Neuronal stem cell (in vitro differentiated cells): ENCODE data around the gene PIK3R5.
"Not testable (repeated sequence)": the region's sequence is repeated elsewhere in the genome, so short reads cannot be mapped to it uniquely, and the experiment has no call there.

ENCODE experiments used
- DNase-seq: peaks from one replicate; pipeline ENCODE4 v3.0.0-alpha.2; 2013; ENCODE audit warnings: low spot score
- H2AFZ ChIP-seq: one replicate; pipeline ENCODE4 v1.6.1; 2013; ENCODE audit warnings: mild to moderate bottlenecking, low read length, inconsistent platforms
- H2AK5ac ChIP-seq: 2 replicates; pipeline ENCODE4 v1.6.1; 2013; ENCODE audit warnings: low read depth, mild to moderate bottlenecking, inconsistent platforms, low read length, moderate library complexity, mixed read lengths
- H2BK120ac ChIP-seq: 2 replicates; pipeline ENCODE4 v1.6.1; 2013; ENCODE audit warnings: low read depth, mild to moderate bottlenecking, inconsistent platforms, low read length, moderate library complexity, mixed read lengths
- H2BK12ac ChIP-seq: one replicate; pipeline ENCODE4 v1.6.1; 2013; ENCODE audit warnings: low read length, inconsistent platforms
- H2BK15ac ChIP-seq: 2 replicates; pipeline ENCODE4 v1.6.1; 2013; ENCODE audit warnings: mild to moderate bottlenecking, low read length, inconsistent platforms, mixed read lengths
- H2BK5ac ChIP-seq: one replicate; pipeline ENCODE4 v1.6.1; 2013; ENCODE audit warnings: inconsistent platforms, mild to moderate bottlenecking, low read length, moderate library complexity
- H3K14ac ChIP-seq: one replicate; pipeline ENCODE4 v1.6.1; 2013; ENCODE audit warnings: low read length, inconsistent platforms
- H3K18ac ChIP-seq: 2 replicates; pipeline ENCODE4 v1.6.1; 2013; ENCODE audit warnings: low read length, inconsistent platforms
- H3K23ac ChIP-seq: 2 replicates; pipeline ENCODE4 v1.6.1; 2013; ENCODE audit warnings: low read depth, mild to moderate bottlenecking, mixed read lengths, low read length, inconsistent platforms; ENCODE audit not compliant: poor library complexity
- H3K27ac ChIP-seq: replicated peaks from 3 replicates; pipeline ENCODE4 v1.5.1; 2013; ENCODE audit warnings: low read length, inconsistent platforms
- H3K27me3 ChIP-seq, 3 experiments: 2 replicates each; pipeline ENCODE4 v1.6.1; 2013; ENCODE audit warnings: low read length in 3 of 3, mild to moderate bottlenecking in 2 of 3, inconsistent platforms in 1 of 3, low read depth in 1 of 3, mixed read lengths in 1 of 3, moderate library complexity in 1 of 3; ENCODE audit not compliant: control insufficient read depth in 3 of 3, insufficient read depth in 3 of 3
- H3K36me3 ChIP-seq, 2 donors: replicated peaks in 1 of 2; 2 replicates each; pipeline ENCODE4 v1.6.1; 2013; ENCODE audit warnings: low read length in 2 of 2; ENCODE audit not compliant: control insufficient read depth in 2 of 2, insufficient read depth in 2 of 2
- H3K4ac ChIP-seq: 2 replicates; pipeline ENCODE4 v1.6.1; 2013; ENCODE audit warnings: inconsistent platforms, mild to moderate bottlenecking, low read length, moderate library complexity
- H3K4me1 ChIP-seq, 2 donors: 1 replicate in 1 of 2; 2 replicates in 1 of 2; pipeline ENCODE4 v1.6.1; 2013; ENCODE audit warnings: low read length in 2 of 2, low read depth in 1 of 2; ENCODE audit not compliant: control insufficient read depth in 2 of 2, insufficient read depth in 1 of 2
- H3K4me2 ChIP-seq: one replicate; pipeline ENCODE4 v1.6.1; 2013; ENCODE audit warnings: mild to moderate bottlenecking, low read length, inconsistent platforms; ENCODE audit not compliant: insufficient read depth, poor library complexity, severe bottlenecking
- H3K4me3 ChIP-seq, 2 donors: 2 replicates each; pipeline ENCODE4 v1.5.1; 2013; ENCODE audit warnings: low read length in 2 of 2, mild to moderate bottlenecking in 2 of 2, inconsistent platforms in 1 of 2, moderate library complexity in 1 of 2
- H3K79me1 ChIP-seq: one replicate; pipeline ENCODE4 v1.6.1; 2013; ENCODE audit warnings: low read depth, mild to moderate bottlenecking, inconsistent platforms, low read length, moderate library complexity
- H3K9ac ChIP-seq: one replicate; pipeline ENCODE4 v1.6.1; 2013; ENCODE audit warnings: mild to moderate bottlenecking, low read depth, low read length, inconsistent platforms; ENCODE audit not compliant: poor library complexity
- H3K9me3 ChIP-seq, 2 donors: replicated peaks in 1 of 2; 2 replicates each; pipeline versions ENCODE3 to v1.6.1; 2013; ENCODE audit warnings: low read length in 2 of 2, mild to moderate bottlenecking in 2 of 2, inconsistent platforms in 1 of 2, low read depth in 1 of 2, mixed read lengths in 1 of 2, moderate library complexity in 1 of 2; ENCODE audit not compliant: control insufficient read depth in 2 of 2, insufficient read depth in 1 of 2
- H4K8ac ChIP-seq: one replicate; pipeline ENCODE4 v1.6.1; 2013; ENCODE audit warnings: low read depth, mild to moderate bottlenecking, inconsistent platforms, low read length, moderate library complexity
- H4K91ac ChIP-seq: one replicate; pipeline ENCODE4 v1.6.1; 2013; ENCODE audit warnings: low read length, low read depth, mild to moderate bottlenecking, inconsistent platforms; ENCODE audit not compliant: poor library complexity
- WGBS, 2 donors: extraction: QIAGEN DNeasy Blood & Tissue Kit; methylation state at CpG; one replicate each; pipeline ENCODE4 v1.1.7; 2013; ENCODE audit warnings: missing lambda C conversion rate in 2 of 2, mixed read lengths in 1 of 2; ENCODE audit not compliant: insufficient read length in 2 of 2, insufficient replicate concordance in 1 of 2; ENCODE audit errors: extremely low coverage in 2 of 2; 5-methylcytosine and 5-hydroxymethylcytosine counted together

Gene PIK3R5

DNA sequence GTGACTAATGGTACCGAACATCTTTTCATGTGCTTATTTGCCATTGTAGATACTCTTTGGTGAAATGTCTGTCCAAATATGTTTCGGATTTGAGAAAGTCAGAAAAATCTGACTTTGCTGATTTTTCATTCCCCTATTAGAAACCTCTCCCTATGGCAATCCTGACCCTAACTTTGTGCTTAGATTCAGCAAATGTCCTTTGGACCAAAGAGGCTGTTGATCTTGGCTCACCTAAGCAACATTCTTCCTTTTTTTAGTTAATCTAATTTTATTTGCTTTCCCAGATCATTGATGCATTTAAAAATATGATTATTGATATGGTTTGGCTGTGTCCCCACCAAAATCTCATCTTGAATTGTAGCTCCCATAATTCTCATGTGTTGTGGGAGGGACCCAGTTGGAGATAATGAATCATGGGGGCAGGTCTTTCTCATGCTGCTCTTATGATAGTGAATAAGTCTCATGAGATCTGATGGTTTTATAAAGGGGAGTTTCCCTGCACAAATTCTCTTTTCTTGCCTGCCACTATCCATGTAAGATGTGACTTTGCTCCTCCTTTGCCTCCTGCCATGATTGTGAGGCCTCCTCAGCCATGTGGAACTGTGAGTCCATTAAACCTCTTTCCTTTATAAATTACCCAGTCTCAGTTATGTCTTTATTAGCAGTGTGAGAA, 22.9 kb upstream of the PIK3R5 start:
- not testable (repeated sequence) for H3K79me1 ChIP-seq, H3K9me3 ChIP-seq, DNase-seq, H3K14ac ChIP-seq, H3K4me3 ChIP-seq, H2BK5ac ChIP-seq, H3K4me2 ChIP-seq, H2BK120ac ChIP-seq, H3K27me3 ChIP-seq, H4K91ac ChIP-seq, H4K8ac ChIP-seq, H3K18ac ChIP-seq, H3K36me3 ChIP-seq, H2BK15ac ChIP-seq, H3K4me1 ChIP-seq, H2AK5ac ChIP-seq, H2BK12ac ChIP-seq, H2AFZ ChIP-seq, H3K23ac ChIP-seq, H3K27ac ChIP-seq, H3K9ac ChIP-seq, H3K4ac ChIP-seq
- no CpG with 5 or more reads among the region's 2 CpGs for WGBS, 2 donors

DNA sequence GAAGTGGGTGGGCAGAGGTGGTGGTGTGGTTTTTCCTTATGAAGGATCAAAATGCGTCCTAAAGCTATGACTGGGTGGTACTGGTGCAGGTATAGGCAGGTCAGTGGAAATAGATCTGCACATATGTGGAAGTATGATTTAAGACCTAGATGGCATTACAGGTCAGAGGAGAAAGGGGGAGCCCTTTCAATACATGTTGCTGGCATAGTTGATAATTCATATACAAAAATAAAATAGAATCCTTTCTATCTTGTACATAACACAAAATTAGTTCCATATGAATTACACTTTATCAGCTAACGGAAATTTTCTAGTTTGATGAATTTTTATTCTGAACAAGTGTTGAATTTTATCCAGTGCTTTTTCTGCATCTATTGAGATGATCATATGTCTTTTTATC, 20.8 kb upstream of the PIK3R5 start:
- no peak overlapping the region for H3K4me3 ChIP-seq
- no peak overlapping the region for H3K4me2 ChIP-seq
- peaks cover 0 to 2% of the 10 kb centered on the region in 2 donors for H3K9me3 ChIP-seq
- H3K4ac ChIP-seq, result no peak overlapping the region
- H3K9ac ChIP-seq, result no peak overlapping the region
- H3K23ac ChIP-seq, result no peak overlapping the region
- H3K36me3 ChIP-seq, result no peaks in the 10 kb centered on the region
- no peak overlapping the region for H2BK12ac ChIP-seq
- no peak for DNase-seq
- H2AFZ ChIP-seq, result no peak overlapping the region
- no peaks in the 10 kb centered on the region for H3K79me1 ChIP-seq
- no peak overlapping the region for H2BK5ac ChIP-seq
- no peak overlapping the region for H4K8ac ChIP-seq
- no peak overlapping the region for H2BK15ac ChIP-seq
- WGBS, 2 donors, result no CpG with 5 or more reads among the region's 2 CpGs
- no peak overlapping the region for H4K91ac ChIP-seq
- H3K27me3 ChIP-seq, result no peaks in the 10 kb centered on the region
- H3K4me1 ChIP-seq, result no peaks in the 10 kb centered on the region
- H3K27ac ChIP-seq, result no peak overlapping the region
- no peak overlapping the region for H3K18ac ChIP-seq
- no peak overlapping the region for H2BK120ac ChIP-seq
- H2AK5ac ChIP-seq, result no peak overlapping the region
- no peak overlapping the region for H3K14ac ChIP-seq

DNA sequence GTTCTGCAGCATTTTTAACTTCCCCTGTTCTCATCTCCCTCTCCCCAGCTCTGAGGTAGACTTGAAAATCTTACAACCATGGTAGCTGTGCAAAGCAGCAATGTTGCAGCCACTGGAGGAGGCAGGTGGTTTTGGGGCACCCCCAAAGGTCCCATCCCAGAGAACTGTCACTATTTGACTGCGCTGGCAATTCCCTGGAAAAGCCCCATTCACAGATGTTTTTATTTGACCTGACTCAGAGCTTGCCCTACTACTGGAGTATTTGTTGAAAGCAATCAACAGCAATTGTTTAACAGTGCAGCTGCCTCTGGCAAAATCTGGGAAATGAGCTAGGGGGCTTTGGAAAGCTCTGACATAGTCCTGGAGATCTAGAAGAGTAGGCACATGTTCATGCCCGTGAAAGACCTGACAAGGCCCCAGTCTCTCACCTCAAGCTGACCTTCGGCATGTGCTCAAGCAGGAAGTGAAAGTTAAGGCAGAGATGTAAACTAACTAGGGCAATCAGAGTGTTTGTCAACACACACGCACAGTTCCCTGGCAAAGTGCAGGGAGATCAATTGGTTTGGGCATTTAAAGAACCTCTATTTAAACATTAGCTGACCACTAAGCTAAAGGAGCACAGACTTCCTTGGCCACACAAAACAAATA, 19.7 kb upstream of the PIK3R5 start:
- Histone ChIP-seq H2AK5ac (no peak overlapping the region), H3K9me3 (peaks cover 0 to 2% of the 10 kb centered on the region in 2 donors), H3K79me1 (no peaks in the 10 kb centered on the region), H3K4me3 (no peak overlapping the region), H3K18ac (no peak overlapping the region), H2AFZ (no peak overlapping the region), H4K8ac (no peak overlapping the region), H3K27ac (no peak overlapping the region), H3K23ac (no peak overlapping the region), H2BK12ac (no peak overlapping the region), H2BK15ac (no peak overlapping the region), H3K36me3 (no peaks in the 10 kb centered on the region), H2BK5ac (no peak overlapping the region), H3K4me1 (no peaks in the 10 kb centered on the region), H3K27me3 (no peaks in the 10 kb centered on the region), H2BK120ac (no peak overlapping the region), H3K4me2 (no peak overlapping the region), H3K4ac (no peak overlapping the region), H3K9ac (no peak overlapping the region), H3K14ac (no peak overlapping the region), H4K91ac (no peak overlapping the region)
- no CpG with 5 or more reads among the region's 4 CpGs for WGBS, 2 donors
- DNase-seq, result no peak

DNA sequence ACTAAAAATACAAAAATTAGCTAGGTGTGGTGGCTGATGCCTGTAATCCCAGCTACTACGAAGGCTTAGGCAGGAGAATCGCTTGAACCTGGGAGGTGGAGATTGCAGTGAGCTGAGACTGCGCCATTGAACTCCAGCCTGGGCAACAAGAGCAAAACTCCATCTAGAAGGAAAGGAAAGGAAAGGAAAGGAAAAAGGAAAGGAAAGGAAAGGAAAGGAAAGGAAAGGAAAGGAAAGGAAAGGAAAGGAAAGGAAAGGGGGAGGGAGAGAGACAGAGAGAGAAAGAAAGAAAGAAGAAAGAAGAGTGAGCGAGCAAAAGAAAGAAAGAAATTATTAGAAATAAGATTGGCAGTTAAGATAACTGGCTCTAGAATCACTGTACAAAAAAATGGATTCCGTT, 18.7 kb upstream of the PIK3R5 start:
- H3K9me3 ChIP-seq, H2BK120ac ChIP-seq, H4K91ac ChIP-seq, H3K4me3 ChIP-seq, H2AK5ac ChIP-seq, H3K27me3 ChIP-seq, DNase-seq, H2BK5ac ChIP-seq, H2AFZ ChIP-seq, H3K9ac ChIP-seq, H3K36me3 ChIP-seq, H3K79me1 ChIP-seq, H3K27ac ChIP-seq, H3K23ac ChIP-seq, H3K4ac ChIP-seq, H3K14ac ChIP-seq, H3K4me1 ChIP-seq, H2BK15ac ChIP-seq, H4K8ac ChIP-seq, H3K4me2 ChIP-seq, H3K18ac ChIP-seq, H2BK12ac ChIP-seq: not testable (repeated sequence)
- no CpG with 5 or more reads among the region's 5 CpGs for WGBS, 2 donors
